Tibial nerve (tissue), 4 donors: ENCODE data around the gene CDCP2. TPM values are rescaled to one million over a fixed set of nuclear protein-coding genes. Genes with fewer than 3 reads are reported as not detected.

ENCODE experiments used
- DNase-seq, 2 donors: peaks; one replicate each; pipeline ENCODE4 v3.0.0-alpha.2; 2019; ENCODE audit warnings: low spot score in 2 of 2
- H3K27ac ChIP-seq, 4 donors: fragments of 200-600 bp; sonication (generic) in 3 of 4; one replicate each; pipeline ENCODE4 v1.5.1; 2017 to 2019; ENCODE audit warnings: mild to moderate bottlenecking in 1 of 4
- H3K27me3 ChIP-seq, 2 donors: fragments of 200-600 bp; sonication (generic) in 1 of 2; one replicate each; pipeline versions ENCODE4 v1.5.1 to v1.6.0; 2017 to 2019
- H3K36me3 ChIP-seq, 3 donors: fragments of 200-600 bp; sonication (generic); one replicate each; pipeline ENCODE4 v1.5.1; 2018 to 2019
- H3K4me1 ChIP-seq, 4 donors: fragments of 200-600 bp; sonication (generic) in 3 of 4; one replicate each; pipeline ENCODE4 v1.5.1; 2017 to 2019
- H3K4me3 ChIP-seq, 4 donors: fragments of 200-600 bp; sonication (generic) in 3 of 4; one replicate each; pipeline ENCODE4 v1.5.1; 2017 to 2019; ENCODE audit warnings: mild to moderate bottlenecking in 1 of 4, moderate library complexity in 1 of 4
- H3K9me3 ChIP-seq, 4 donors: fragments of 200-600 bp; sonication (generic) in 3 of 4; one replicate each; pipeline ENCODE4 v1.5.1; 2017 to 2019
- EP300 ChIP-seq, 2 donors: sonication (generic); formaldehyde crosslinking; IDR thresholded peaks; one replicate each; pipeline ENCODE4 v1.6.1; 2017; ENCODE audit warnings: antibody characterized with exemption in 2 of 2, mild to moderate bottlenecking in 1 of 2
- POLR2A ChIP-seq, 2 donors: fragments of 450-650 bp; IDR thresholded peaks; one replicate each; pipeline ENCODE4 v1.6.1; 2017; ENCODE audit warnings: antibody characterized with exemption in 2 of 2, mild to moderate bottlenecking in 2 of 2, moderate library complexity in 2 of 2
- WGBS, 2 donors: methylation state at CpG; one replicate each; pipeline ENCODE4 v1.1.5; 2018; 5-methylcytosine and 5-hydroxymethylcytosine counted together
- total RNA-seq, 4 donors: library from RNA; depleted of rRNA; stranded (reverse); fragments of >200 nt; gene quantifications; one replicate each; pipeline ENCODE4 v1.1.0, GENCODE V29; 2016
- TF ChIP-seq, protein P1 (sequence below), 5 experiments: fragments of 200-600 bp in 3 of 5; fragments of 450-650 bp in 2 of 5; sonication (generic) in 3 of 5; IDR thresholded peaks; one replicate each; pipeline ENCODE4 v1.5.1; 2016 to 2019; ENCODE audit warnings: antibody characterized with exemption in 5 of 5, mild to moderate bottlenecking in 3 of 5, moderate library complexity in 2 of 5

The CDCP2 gene
- total RNA-seq, 4 donors from 2014 or later: 0.30 to 0.44 TPM; not detected in 2

DNA sequence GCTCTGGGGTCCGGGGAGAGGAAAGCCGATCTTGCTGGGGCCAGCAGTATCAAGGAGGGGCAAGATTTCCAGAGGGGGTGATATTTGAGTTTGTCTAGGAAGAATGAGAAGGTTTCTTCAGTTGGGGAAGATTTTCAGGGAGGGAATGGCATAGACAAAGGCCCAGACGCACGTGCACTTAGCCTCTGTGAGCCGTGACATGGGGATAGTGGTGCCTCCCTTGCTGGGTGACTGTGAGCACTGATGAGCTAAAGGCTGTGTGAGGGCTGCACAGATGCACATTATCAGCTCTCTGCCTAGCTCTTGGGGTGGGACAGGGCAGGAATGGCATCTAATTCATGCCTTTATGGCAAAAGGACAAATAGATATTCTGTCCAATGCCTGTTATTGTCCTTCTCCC lies 1.8 kb downstream of the CDCP2 start:
- H3K27me3 ChIP-seq: no peaks in the 10 kb centered on the region
- no peaks in the 10 kb centered on the region for H3K9me3 ChIP-seq
- TF ChIP-seq, protein P1, sequence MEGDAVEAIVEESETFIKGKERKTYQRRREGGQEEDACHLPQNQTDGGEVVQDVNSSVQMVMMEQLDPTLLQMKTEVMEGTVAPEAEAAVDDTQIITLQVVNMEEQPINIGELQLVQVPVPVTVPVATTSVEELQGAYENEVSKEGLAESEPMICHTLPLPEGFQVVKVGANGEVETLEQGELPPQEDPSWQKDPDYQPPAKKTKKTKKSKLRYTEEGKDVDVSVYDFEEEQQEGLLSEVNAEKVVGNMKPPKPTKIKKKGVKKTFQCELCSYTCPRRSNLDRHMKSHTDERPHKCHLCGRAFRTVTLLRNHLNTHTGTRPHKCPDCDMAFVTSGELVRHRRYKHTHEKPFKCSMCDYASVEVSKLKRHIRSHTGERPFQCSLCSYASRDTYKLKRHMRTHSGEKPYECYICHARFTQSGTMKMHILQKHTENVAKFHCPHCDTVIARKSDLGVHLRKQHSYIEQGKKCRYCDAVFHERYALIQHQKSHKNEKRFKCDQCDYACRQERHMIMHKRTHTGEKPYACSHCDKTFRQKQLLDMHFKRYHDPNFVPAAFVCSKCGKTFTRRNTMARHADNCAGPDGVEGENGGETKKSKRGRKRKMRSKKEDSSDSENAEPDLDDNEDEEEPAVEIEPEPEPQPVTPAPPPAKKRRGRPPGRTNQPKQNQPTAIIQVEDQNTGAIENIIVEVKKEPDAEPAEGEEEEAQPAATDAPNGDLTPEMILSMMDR (IDR thresholded peaks at IDR 0.05): no peak
- TF ChIP-seq POLR2A (IDR thresholded peaks at IDR 0.05) (no peak), EP300 (IDR thresholded peaks at IDR 0.05) (no peak)
- DNase-seq: no peak
- H3K27ac ChIP-seq: no peak overlapping the region
- peaks cover 0 to 8% (median 0%) of the 10 kb centered on the region in 4 donors for H3K4me1 ChIP-seq
- H3K4me3 ChIP-seq: no peak overlapping the region
- 65 to 68% methylated on average over 5 of the region's 5 CpGs for WGBS, 2 donors
- H3K36me3 ChIP-seq: no peaks in the 10 kb centered on the region

DNA sequence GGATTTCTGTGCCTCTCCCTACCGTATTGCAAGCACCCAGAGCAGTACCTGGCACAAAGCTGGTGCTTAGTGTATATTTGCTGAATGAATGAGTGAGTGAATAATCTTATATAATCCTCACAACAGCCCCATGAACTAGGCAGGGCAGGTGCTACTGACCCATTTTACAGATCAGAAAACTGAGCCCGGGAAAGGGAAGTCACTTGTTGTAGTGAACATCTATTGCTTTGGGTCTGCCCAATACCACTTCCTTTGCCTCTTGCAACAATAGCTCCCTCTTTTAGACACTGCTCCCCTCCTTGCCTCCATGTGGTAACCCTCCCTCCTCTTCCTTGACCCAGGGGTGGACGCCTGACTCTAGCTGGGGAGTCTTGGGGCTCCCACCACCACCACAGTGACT lies 3.1 kb downstream of the CDCP2 start:
- TF ChIP-seq, protein P1 (IDR thresholded peaks at IDR 0.05): no peak
- Histone ChIP-seq H3K4me3 (no peak overlapping the region), H3K36me3 (no peaks in the 10 kb centered on the region), H3K27me3 (no peaks in the 10 kb centered on the region), H3K9me3 (no peaks in the 10 kb centered on the region), H3K4me1 (peaks cover 0 to 8% (median 0%) of the 10 kb centered on the region in 4 donors), H3K27ac (no peak overlapping the region)
- 91 to 92% methylated on average over 3 of the region's 3 CpGs for WGBS, 2 donors
- DNase-seq: no peak

DNA sequence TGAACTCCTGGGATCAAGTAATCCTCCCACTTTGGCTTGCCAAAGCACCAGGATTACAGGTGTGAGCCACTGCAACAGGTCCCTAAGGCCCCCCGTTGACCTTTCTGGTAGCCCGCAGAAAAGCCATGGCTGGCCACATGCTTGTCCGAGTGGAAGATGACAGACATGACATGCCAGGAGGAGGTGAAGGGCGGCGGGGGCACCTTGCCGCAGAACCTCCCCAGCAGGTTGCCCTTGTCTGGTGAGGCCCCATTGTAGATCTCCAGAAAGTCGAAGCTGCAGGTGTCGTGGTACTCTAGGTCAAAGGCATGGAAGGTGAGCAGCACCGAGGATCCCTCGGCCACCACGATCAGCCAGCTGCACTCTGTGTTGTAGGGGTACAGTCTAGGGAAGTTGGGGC lies 8.4 kb downstream of the CDCP2 start:
- 91 to 98% methylated on average over 11 of the region's 11 CpGs for WGBS, 2 donors
- H3K36me3 ChIP-seq: no peaks in the 10 kb centered on the region
- no peak overlapping the region for H3K4me3 ChIP-seq
- no peaks in the 10 kb centered on the region for H3K4me1 ChIP-seq
- H3K27me3 ChIP-seq: no peaks in the 10 kb centered on the region
- DNase-seq: no peak
- TF ChIP-seq, protein P1 (IDR thresholded peaks at IDR 0.05): no peak
- no peak overlapping the region for H3K27ac ChIP-seq
- no peaks in the 10 kb centered on the region for H3K9me3 ChIP-seq

DNA sequence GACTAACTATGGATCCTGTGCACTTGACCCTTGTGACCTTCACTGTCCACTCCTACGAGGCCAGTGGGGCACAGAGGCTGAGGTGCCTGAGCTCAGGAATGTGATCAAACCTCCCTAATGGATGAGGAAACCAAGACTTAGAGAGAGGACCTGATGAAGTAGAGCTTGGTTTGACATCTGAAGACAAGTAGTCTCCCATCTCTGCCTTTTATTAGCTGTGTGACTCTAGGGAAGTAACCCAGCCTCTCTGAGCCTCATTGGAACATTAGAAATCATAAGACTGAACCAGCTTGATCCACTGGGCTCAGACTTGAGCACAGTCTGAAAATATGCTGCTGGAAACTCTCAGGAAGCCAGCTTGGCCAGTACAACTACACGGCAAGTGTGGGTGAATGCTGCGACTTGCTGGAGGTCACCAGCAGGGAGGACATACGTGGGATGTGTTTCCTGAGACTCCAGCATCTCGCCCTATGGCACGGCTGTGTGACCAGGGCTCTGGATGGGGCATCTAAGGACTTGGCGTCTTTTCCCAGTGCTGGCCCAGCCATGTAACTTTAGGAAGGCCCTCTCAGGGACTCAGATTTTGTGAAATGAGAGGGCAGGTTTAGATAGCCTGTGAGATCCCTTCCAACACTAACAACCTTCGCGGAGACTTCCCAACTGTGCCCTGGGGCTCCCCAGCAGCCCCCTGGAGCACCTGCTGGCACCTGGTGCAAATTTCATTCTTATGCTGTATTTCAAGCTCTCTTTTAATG lies 10.5 kb downstream of the CDCP2 start:
- no peak for DNase-seq
- Histone ChIP-seq H3K4me3 (no peak overlapping the region), H3K27me3 (no peaks in the 10 kb centered on the region), H3K4me1 (peaks cover 0 to 3% (median 0%) of the 10 kb centered on the region in 4 donors), H3K36me3 (no peaks in the 10 kb centered on the region), H3K27ac (no peak overlapping the region), H3K9me3 (no peaks in the 10 kb centered on the region)
- WGBS, 2 donors: 66 to 69% methylated on average over 9 of the region's 9 CpGs
- TF ChIP-seq POLR2A (IDR thresholded peaks at IDR 0.05) (no peak), EP300 (IDR thresholded peaks at IDR 0.05) (no peak)
- TF ChIP-seq, protein P1 (IDR thresholded peaks at IDR 0.05): no peak

DNA sequence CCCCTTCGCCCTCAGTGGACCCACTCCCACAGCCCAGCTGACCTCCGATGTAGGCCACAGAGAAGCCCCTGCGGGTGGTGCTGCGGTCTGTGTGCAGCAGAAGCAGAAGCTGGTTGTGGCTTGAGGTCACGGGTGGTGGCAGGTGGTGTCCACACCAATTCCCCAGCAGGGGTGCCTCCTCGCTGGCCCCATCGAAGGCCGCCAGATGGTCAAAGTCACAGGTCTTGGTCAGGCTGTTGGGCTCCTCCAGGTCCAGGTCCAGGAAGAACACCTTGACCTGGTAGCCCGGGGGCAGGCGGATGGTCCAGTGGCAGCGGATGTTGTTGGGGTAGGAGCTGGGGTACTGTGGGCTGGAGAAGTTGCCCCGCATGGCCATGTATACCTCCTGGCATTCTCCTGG lies 13.1 kb downstream of the CDCP2 start:
- Histone ChIP-seq H3K27me3 (no peaks in the 10 kb centered on the region), H3K4me1 (peaks cover 0 to 3% (median 0%) of the 10 kb centered on the region in 4 donors), H3K4me3 (no peak overlapping the region), H3K36me3 (no peaks in the 10 kb centered on the region), H3K9me3 (no peaks in the 10 kb centered on the region), H3K27ac (no peak overlapping the region)
- WGBS, 2 donors: 96 to 98% methylated on average over 8 to 12 of the region's 12 CpGs
- no peak for DNase-seq
- TF ChIP-seq EP300 (IDR thresholded peaks at IDR 0.05): no peak
- no peak for TF ChIP-seq POLR2A (IDR thresholded peaks at IDR 0.05)
- TF ChIP-seq, protein P1 (IDR thresholded peaks at IDR 0.05): no peak
